WTC11 (cell line): ENCODE results near the gene CACNA1C.
A peak's percentile ranks its signal among the peaks of the same experiment; 100 is the strongest.

Source experiments
- CBFB ChIP-seq: sonication (generic); formaldehyde crosslinking; IDR thresholded peaks from 2 replicates; pipeline ENCODE4 v1.8.1; 2022; ENCODE audit warnings: mild to moderate bottlenecking, low read depth, missing genetic modification reagents
- CTCF ChIP-seq: fragments of 200-600 bp; IDR thresholded peaks from 2 replicates; pipeline ENCODE4 v1.8.0; 2022; ENCODE audit warnings: antibody characterized with exemption
- FOXP1 ChIP-seq: sonication (generic); formaldehyde crosslinking; IDR thresholded peaks from 2 replicates; pipeline ENCODE4 v1.8.0; 2022; ENCODE audit warnings: missing genetic modification reagents, mild to moderate bottlenecking, moderate library complexity, borderline replicate concordance
- MAX ChIP-seq: sonication (generic); formaldehyde crosslinking; IDR thresholded peaks from 2 replicates; pipeline ENCODE4 v1.8.0; 2022; ENCODE audit warnings: mild to moderate bottlenecking, missing genetic modification reagents
- ZNF263 ChIP-seq: sonication (generic); formaldehyde crosslinking; IDR thresholded peaks from 2 replicates; pipeline ENCODE4 v1.8.1; 2022; ENCODE audit warnings: low read depth, mild to moderate bottlenecking, moderate library complexity, missing genetic modification reagents

GRCh38 chr12:2194060-2194459, 141.3 kb downstream of the CACNA1C start:
- no peak for TF ChIP-seq MAX
- TF ChIP-seq CTCF = no peak
- TF ChIP-seq FOXP1 = no peak
- peak; percentile 93 for TF ChIP-seq ZNF263 (CRISPR knock-in tag)
- TF ChIP-seq CBFB (CRISPR knock-in tag) = no peak
